Measurements from ENCODE around the gene TOMM20L. TPM values are rescaled to one million over a fixed set of nuclear protein-coding genes. Genes with fewer than 3 reads are reported as not detected.

The TOMM20L gene
- total and polyA plus RNA-seq, 2 of the 8 experiments (the other 6 are each of a cell fraction or from before 2014, with no cell fraction given), result not detected

DNA sequence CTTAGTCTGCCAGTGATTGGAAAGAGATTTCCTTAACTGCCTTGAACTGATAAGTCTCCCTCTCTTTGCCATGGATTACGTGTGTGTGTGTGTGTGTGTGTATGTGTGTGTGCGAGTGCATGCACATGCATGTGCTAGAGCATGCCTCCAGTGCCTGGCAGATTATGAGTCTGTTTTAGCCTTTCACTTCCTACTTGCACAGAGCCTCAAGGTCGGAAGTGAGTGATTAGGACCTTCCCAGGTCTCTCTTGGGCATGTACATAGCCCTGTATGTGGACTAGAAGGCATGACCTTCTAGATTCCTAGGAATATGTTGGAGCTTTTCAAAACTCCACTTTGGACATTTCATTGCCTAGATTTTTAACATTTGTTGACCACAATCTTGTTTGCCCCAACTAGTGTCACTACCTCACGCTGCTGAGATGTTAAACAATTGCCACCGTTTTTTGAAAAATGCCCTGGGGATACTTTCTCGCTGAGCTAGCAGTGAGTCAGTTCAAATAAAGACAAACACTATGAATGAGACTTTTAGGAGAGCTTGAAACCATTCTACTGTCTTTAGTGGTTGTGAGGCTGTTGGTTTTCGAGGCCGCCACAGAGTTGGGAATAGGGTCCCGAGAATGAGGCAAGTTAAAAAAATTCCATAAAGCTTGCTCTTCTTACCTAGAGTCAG, 60.0 kb downstream of the TOMM20L start:
- no peak overlapping the region for H3K4me3 ChIP-seq (ENCODE audit: extremely low read depth in 1 of 4, insufficient read depth in 2 of 4, low read depth in 3 of 4, low read length in 4 of 4)
- H4K5ac ChIP-seq (ENCODE audit: insufficient read length, low read depth, low read length), result no peak overlapping the region
- FAIRE-seq (no peak), DNase-seq (ENCODE audit: low read depth in 1 of 2, low spot score in 2 of 2) (peak in 1 of 2 experiments; percentile 7)
- H2AFZ ChIP-seq (ENCODE audit: low read length), result no peak overlapping the region
- H2AK5ac ChIP-seq (ENCODE audit: low read depth, low read length), result no peak overlapping the region
- peaks cover 0 to 23% (median 3%) of the 10 kb centered on the region in 4 experiments; a peak in 3 of 8 replicates for H3K36me3 ChIP-seq (ENCODE audit: control insufficient read depth in 2 of 4, insufficient read depth in 4 of 4, low read length in 3 of 4)
- no peak overlapping the region for H3K56ac ChIP-seq (replicated peaks; ENCODE audit: insufficient read length, low read depth, low read length)
- no peak overlapping the region for H4K91ac ChIP-seq (replicated peaks; ENCODE audit: insufficient read length, low read length)
- CTCF ChIA-PET (ENCODE audit: partially characterized antibody), result interaction anchor here (1.2 kb wide), 1 partner anchor 119 kb away, joined by 3 read pairs; no protein-coding TSS in a partner anchor
- POLR2A ChIA-PET (ENCODE audit: partially characterized antibody), result no interaction called here
- H3K4ac ChIP-seq (replicated peaks; ENCODE audit: insufficient read length, low read depth, low read length), result no peak overlapping the region
- no peaks in the 10 kb centered on the region for H3K23me2 ChIP-seq (ENCODE audit: low read depth, low read length)
- H3K9ac ChIP-seq (replicated peaks in 1 of 4; ENCODE audit: extremely low read depth in 1 of 4, low read depth in 3 of 4, low read length in 3 of 4), result no peak overlapping the region
- H3K4me1 ChIP-seq (replicated peaks in 1 of 4; ENCODE audit: control insufficient read depth in 3 of 4, insufficient read depth in 4 of 4, low read length in 3 of 4), result no peaks in the 10 kb centered on the region
- H2BK12ac ChIP-seq (ENCODE audit: low read depth, low read length), result no peak overlapping the region
- H3K27me3 ChIP-seq (replicated peaks in 1 of 4; ENCODE audit: control insufficient read depth in 3 of 4, extremely low read depth in 1 of 4, insufficient read depth in 3 of 4, low read length in 3 of 4), result no peaks in the 10 kb centered on the region
- TF ChIP-seq FOSL1 (IDR thresholded peaks at IDR 0.05; ENCODE audit: insufficient read depth, low read depth, low read length), result no peak
- TF ChIP-seq, protein P1, sequence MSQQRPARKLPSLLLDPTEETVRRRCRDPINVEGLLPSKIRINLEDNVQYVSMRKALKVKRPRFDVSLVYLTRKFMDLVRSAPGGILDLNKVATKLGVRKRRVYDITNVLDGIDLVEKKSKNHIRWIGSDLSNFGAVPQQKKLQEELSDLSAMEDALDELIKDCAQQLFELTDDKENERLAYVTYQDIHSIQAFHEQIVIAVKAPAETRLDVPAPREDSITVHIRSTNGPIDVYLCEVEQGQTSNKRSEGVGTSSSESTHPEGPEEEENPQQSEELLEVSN (IDR thresholded peaks at IDR 0.05), result no peak
- no peak for TF ChIP-seq CHD1 (IDR thresholded peaks at IDR 0.05; ENCODE audit: low read depth, low read length)
- TF ChIP-seq, protein P2, sequence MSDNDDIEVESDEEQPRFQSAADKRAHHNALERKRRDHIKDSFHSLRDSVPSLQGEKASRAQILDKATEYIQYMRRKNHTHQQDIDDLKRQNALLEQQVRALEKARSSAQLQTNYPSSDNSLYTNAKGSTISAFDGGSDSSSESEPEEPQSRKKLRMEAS (IDR thresholded peaks at IDR 0.05), result no peak
- no peak for TF ChIP-seq BACH1 (IDR thresholded peaks at IDR 0.05; ENCODE audit: low read length)
- H4K8ac ChIP-seq (ENCODE audit: extremely low read depth, insufficient read depth, low read length), result no peak overlapping the region
- no peak overlapping the region for H2BK5ac ChIP-seq (ENCODE audit: low read depth, low read length)
- H3K14ac ChIP-seq (ENCODE audit: insufficient read length), result no peak overlapping the region
- H3K4me2 ChIP-seq (ENCODE audit: insufficient read depth in 1 of 2, low read depth in 2 of 2, low read length in 2 of 2), result no peak overlapping the region
- H3K9me3 ChIP-seq (ENCODE audit: insufficient read depth in 2 of 2, low read depth in 1 of 2, low read length in 1 of 2), result no peaks in the 10 kb centered on the region
- H2BK120ac ChIP-seq (replicated peaks; ENCODE audit: low read depth, low read length), result no peak overlapping the region
- no peak overlapping the region for H2BK15ac ChIP-seq (ENCODE audit: low read length)
- no peaks in the 10 kb centered on the region for H4K20me1 ChIP-seq (replicated peaks in 1 of 2; ENCODE audit: control insufficient read depth in 1 of 2, insufficient read depth in 2 of 2, low read length in 2 of 2)
- no peaks in the 10 kb centered on the region; the same call in 1 of the 2 replicates for H3K79me1 ChIP-seq (ENCODE audit: low read depth, low read length)
- no peak overlapping the region for H3K18ac ChIP-seq (ENCODE audit: extremely low read depth, low read length)
- no peaks in the 10 kb centered on the region for H3K79me2 ChIP-seq (ENCODE audit: control insufficient read depth in 1 of 2, insufficient read depth in 2 of 2, low read length in 2 of 2)
- H3K27ac ChIP-seq (ENCODE audit: low read depth, low read length), result no peak overlapping the region
- no peak overlapping the region for H3K23ac ChIP-seq (ENCODE audit: insufficient read length)
- H2BK20ac ChIP-seq (ENCODE audit: low read length), result no peak overlapping the region
- 88% methylated on average over 9 of the region's 9 CpGs; no CpG with 5 or more reads in 1 of the 2 experiments for WGBS, 2 experiments (ENCODE audit: extremely low coverage in 1 of 2, insufficient coverage in 1 of 2, insufficient read length in 1 of 2, insufficient replicate concordance in 2 of 2, low coverage in 1 of 2, low lambda C conversion rate in 2 of 2, missing lambda C conversion rate in 1 of 2)
